Measurements from ENCODE around the gene GJA10.

Gene GJA10

DNA sequence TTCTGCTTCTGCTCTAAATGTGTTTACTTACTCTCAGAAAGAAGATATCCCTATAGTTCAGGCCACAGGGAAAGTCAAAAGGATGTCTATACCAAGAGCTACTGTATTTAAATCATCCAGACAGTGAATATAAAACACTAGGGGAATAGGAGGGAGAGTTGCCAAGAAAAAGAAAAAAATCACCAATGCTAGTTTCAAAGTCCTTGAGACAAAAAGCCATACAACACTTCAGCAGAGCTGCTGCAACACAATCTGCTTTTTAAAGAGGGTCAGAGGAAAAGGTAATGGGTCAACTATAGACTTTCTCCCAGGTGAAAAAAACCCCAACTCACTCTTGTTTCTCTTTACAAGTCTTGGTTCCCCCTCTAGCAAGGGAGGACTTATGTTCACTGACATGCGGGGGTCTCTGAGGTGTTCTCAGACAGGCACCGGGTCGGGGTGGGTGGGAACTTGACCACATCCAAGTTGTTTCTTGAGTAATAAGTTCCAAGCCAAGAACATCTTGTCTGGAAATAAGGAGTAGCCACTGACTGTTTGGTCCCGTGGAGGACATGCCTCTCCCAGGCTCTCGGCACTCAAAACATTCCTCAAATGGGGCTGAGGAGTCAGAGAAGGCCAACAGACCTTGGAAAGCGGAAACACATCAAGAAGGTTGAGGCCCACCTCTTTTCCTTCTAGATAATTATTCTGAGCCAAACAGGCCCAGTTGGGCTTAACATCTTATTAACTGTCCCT is 47.7 kb downstream of the GJA10 start:
- no peak for DNase-seq
- intact Hi-C loops (cut with DNase I) = loop anchor here (5.0 kb wide), 2 partner anchors 450 to 645 kb away; partner anchors contain the start of gene MAP3K7

DNA sequence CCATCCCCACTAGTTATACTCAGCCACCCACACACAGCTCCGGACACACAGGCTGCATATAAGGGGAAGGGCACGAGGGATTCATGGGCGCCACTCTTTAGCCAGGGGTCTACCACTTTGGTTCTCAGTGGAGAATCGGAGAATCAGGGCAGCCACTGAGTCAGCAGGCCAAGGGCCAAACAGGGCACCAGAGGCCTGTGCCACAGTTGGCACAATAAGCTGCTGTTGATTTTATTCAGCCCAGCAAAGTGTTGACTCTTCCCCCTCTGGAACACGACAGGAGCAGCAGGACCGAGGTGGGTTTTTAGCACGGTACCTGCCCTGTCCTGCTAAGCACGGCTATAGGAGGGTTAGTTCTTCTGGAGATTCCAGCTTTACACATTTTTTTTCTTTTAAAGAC is 48.3 kb downstream of the GJA10 start:
- no peak for DNase-seq
- intact Hi-C loops (cut with DNase I) = loop anchor here (5.0 kb wide), 2 partner anchors 450 to 645 kb away; partner anchors contain the start of gene MAP3K7

DNA sequence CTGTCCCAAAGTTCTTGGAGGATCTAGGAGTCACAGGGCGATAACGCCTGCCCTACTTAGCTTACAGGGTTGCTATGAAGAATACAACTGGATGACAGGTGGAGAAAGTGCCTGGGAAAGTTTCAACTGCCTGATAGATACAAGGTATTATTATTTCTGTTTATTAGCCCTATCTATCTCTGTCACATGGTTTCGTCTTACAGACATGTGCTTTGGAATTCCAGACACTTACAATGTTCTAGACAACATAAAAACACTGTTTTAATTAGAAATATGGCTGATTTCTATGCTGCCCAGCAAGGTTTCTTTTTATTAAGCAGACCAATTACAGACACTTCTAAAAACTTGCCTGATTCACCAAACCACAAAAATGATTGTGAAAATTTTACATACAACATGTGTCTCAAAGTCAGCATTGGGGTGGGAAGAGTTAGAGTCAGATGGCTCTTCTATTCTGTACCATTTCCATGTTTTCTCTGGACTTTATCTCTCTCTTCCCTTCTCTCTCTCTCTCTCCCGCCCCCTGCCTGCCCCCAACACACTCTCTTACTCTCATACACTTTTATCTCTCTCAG is 50.0 kb downstream of the GJA10 start:
- no peak for DNase-seq
- intact Hi-C loops (cut with DNase I) = loop anchor here (5.0 kb wide), 2 partner anchors 448 to 643 kb away; partner anchors contain the start of gene MAP3K7

DNA sequence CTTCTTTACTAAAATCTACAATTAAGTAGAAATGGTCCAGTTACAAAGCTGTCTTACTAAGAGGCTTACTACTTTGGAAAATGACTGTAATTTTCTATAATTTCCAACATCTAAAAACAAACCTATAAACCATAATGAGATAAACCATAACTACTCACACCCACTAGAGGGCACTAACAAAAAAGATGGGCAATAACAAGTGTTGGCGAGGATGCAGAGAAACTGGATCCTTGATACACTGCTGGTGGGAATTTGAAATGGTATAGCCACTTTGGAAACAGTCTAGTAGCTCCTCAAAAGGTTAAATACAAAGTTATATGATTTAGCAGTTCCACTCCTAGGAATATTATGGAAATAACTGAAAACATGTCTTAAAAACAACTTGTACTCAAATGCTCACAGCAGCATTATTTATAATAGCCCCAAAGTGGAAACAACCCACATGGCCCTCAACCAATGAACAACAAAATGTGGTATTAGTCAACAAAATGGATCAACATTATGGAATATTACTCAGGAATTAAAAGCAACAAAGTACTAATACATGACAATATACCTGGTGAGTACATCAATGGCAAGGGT is 50.6 kb downstream of the GJA10 start:
- DNase-seq = no peak
- intact Hi-C loops (cut with DNase I) = loop anchor here (5.0 kb wide), 2 partner anchors 447 to 642 kb away; partner anchors contain the start of gene MAP3K7
